ENCODE data around the gene ICAM2.

ICAM2 gene

GRCh38 chr17:63954402-63955063 is 65.9 kb downstream of the ICAM2 start:
- in situ Hi-C loops (cut with MboI; ENCODE audit: low sequenced_read_pairs) = no loop called here

Measured in HL-60/S4 treated with retinoic acid at 250 ng/mL for 4 days and 3 days (cell line).